HEK293T (cell line): Measurements from ENCODE around the gene RSAD2.

ENCODE experiments used
- FOXA1 ChIP-seq: fragments of 450-650 bp; IDR thresholded peaks from 2 replicates; pipeline ENCODE4 v1.6.1; 2016; ENCODE audit warnings: mild to moderate bottlenecking
- FOXK2 ChIP-seq: fragments of 450-650 bp; IDR thresholded peaks from 2 replicates; pipeline ENCODE4 v1.6.1; 2016; ENCODE audit warnings: mild to moderate bottlenecking

GRCh38 chr2:6924924-6925409 is 47.4 kb downstream of the RSAD2 start:
- TF ChIP-seq FOXA1 (no peak), FOXK2 (no peak)
